ENCODE results near the gene SYCE3. TPM values are rescaled to one million over a fixed set of nuclear protein-coding genes. Genes with fewer than 3 reads are reported as not detected.

SYCE3 gene
- polyA plus RNA-seq, 3 donors = 1.9 to 3.1 TPM; not detected in 1

GRCh38 chr22:50600538-50600937, 37.8 kb upstream of the SYCE3 start, which contains the start of gene MAPK8IP2:
MAPK8IP2 (plus strand) TSS chr22:50600793; CDS start chr22:50600819, 26 bp downstream.
- Mint-ChIP-seq H3K27me3 (ENCODE audit: low read depth in 3 of 3) (peaks cover 53 to 76% (median 67%) of the 10 kb centered on the region in 3 donors), H3K27ac (peak within 1 kb of the TSS in 1 of 7 donors; percentile 32), H3K4me3 (peak within 1 kb of the TSS; percentile 66 to 88), H3K36me3 (peaks cover 11 to 15% of the 10 kb centered on the region in 2 donors), H3K9me3 (peaks cover 0 to 19% (median 9%) of the 10 kb centered on the region in 7 donors), H3K4me1 (peaks cover 4% of the 10 kb centered on the region)
- Histone ChIP-seq H3K4me2 (replicated peaks; ENCODE audit: extremely low read depth, low read length, poor library complexity, severe bottlenecking) (peak within 1 kb of the TSS; percentile 41), H3K4me3 (replicated peaks in 1 of 3; ENCODE audit: low read depth in 2 of 3, low read length in 3 of 3) (no peak within 1 kb of the TSS), H3K27me3 (ENCODE audit: control insufficient read depth in 2 of 2, insufficient read depth in 2 of 2, low read length in 2 of 2) (peaks cover 35 to 65% of the 10 kb centered on the region in 2 donors), H3K36me3 (replicated peaks in 1 of 2; ENCODE audit: control insufficient read depth in 1 of 2, insufficient read depth in 2 of 2, low read length in 2 of 2) (no peaks in the 10 kb centered on the region), H4K20me1 (ENCODE audit: insufficient read depth, low read length) (no peaks in the 10 kb centered on the region), H3K4me1 (ENCODE audit: control insufficient read depth in 1 of 2, insufficient read depth in 2 of 2, low read length in 2 of 2) (no peaks in the 10 kb centered on the region), H3K9me3 (replicated peaks in 1 of 2; ENCODE audit: control insufficient read depth in 1 of 2, insufficient read depth in 1 of 2, low read length in 2 of 2) (peaks cover 0 to 16% of the 10 kb centered on the region in 2 donors), H3K9ac (ENCODE audit: insufficient read depth, low read length, poor library complexity, severe bottlenecking) (no peak within 1 kb of the TSS), H3K79me2 (ENCODE audit: insufficient read depth, low read length) (no peaks in the 10 kb centered on the region), H2AFZ (ENCODE audit: insufficient read depth, low read depth, low read length, poor library complexity, severe bottlenecking) (no peak within 1 kb of the TSS), H3K27ac (ENCODE audit: low read depth in 1 of 2, low read length in 2 of 2) (no peak within 1 kb of the TSS)
- 0% methylated on average over 38 of the region's 61 CpGs for WGBS (ENCODE audit: insufficient coverage)
- intact Hi-C loops (cut with micrococcal nuclease) = no loop called here
- TF ChIP-seq, protein P1, sequence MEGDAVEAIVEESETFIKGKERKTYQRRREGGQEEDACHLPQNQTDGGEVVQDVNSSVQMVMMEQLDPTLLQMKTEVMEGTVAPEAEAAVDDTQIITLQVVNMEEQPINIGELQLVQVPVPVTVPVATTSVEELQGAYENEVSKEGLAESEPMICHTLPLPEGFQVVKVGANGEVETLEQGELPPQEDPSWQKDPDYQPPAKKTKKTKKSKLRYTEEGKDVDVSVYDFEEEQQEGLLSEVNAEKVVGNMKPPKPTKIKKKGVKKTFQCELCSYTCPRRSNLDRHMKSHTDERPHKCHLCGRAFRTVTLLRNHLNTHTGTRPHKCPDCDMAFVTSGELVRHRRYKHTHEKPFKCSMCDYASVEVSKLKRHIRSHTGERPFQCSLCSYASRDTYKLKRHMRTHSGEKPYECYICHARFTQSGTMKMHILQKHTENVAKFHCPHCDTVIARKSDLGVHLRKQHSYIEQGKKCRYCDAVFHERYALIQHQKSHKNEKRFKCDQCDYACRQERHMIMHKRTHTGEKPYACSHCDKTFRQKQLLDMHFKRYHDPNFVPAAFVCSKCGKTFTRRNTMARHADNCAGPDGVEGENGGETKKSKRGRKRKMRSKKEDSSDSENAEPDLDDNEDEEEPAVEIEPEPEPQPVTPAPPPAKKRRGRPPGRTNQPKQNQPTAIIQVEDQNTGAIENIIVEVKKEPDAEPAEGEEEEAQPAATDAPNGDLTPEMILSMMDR (IDR thresholded peaks at IDR 0.05) = no peak
- DNase-seq = no peak

DNA sequence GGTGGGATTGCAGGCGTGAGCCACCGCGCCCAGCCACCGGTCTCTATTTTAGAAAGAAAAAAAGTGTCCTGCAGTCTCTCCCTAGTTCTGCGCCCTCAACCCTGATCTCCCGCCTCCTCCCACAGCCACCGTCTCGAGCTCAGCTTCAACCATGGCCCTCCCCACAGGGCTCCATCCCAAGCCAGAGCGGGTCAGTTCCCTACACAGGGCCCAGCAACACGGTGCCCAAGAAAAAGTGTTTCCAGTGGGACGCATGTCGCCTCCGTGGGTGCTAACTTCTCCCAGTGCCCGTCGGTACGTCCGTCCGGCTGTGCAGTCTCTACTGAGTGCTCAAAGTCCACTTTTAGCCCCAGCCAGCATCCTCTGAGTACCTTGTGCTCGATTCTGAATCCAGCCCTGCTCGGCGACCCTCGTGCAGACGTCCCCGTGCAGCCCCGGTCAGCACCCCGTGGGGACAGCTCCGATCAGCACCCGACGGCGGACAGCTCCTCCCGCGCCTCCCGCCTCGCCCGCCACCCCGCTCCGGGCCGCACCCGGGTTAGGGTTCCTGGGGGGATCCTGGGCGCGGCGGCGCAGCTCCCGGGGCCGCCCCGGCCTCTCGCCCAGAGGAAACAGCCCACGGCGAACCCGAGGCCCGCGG, 37.2 kb upstream of the SYCE3 start:
- peak overlapping the region in 1 of 7 donors; percentile 32 for H3K27ac Mint-ChIP-seq
- peak overlapping the region; percentile 34 for H3K4me2 ChIP-seq (replicated peaks; ENCODE audit: extremely low read depth, low read length, poor library complexity, severe bottlenecking)
- H3K4me1 ChIP-seq (ENCODE audit: control insufficient read depth in 1 of 2, insufficient read depth in 2 of 2, low read length in 2 of 2) = no peaks in the 10 kb centered on the region
- no peaks in the 10 kb centered on the region for H3K36me3 ChIP-seq (replicated peaks in 1 of 2; ENCODE audit: control insufficient read depth in 1 of 2, insufficient read depth in 2 of 2, low read length in 2 of 2)
- H3K4me1 Mint-ChIP-seq = peaks cover 4% of the 10 kb centered on the region
- H3K27me3 ChIP-seq (ENCODE audit: control insufficient read depth in 2 of 2, insufficient read depth in 2 of 2, low read length in 2 of 2) = peaks cover 35 to 59% of the 10 kb centered on the region in 2 donors
- H3K36me3 Mint-ChIP-seq = peaks cover 11 to 17% of the 10 kb centered on the region in 2 donors
- WGBS (ENCODE audit: insufficient coverage) = 10% methylated on average over 44 of the region's 52 CpGs
- peaks cover 0 to 16% of the 10 kb centered on the region in 2 donors for H3K9me3 ChIP-seq (replicated peaks in 1 of 2; ENCODE audit: control insufficient read depth in 1 of 2, insufficient read depth in 1 of 2, low read length in 2 of 2)
- peaks cover 51 to 70% (median 61%) of the 10 kb centered on the region in 3 donors for H3K27me3 Mint-ChIP-seq (ENCODE audit: low read depth in 3 of 3)
- H3K9ac ChIP-seq (ENCODE audit: insufficient read depth, low read length, poor library complexity, severe bottlenecking) = no peak overlapping the region
- H2AFZ ChIP-seq (ENCODE audit: insufficient read depth, low read depth, low read length, poor library complexity, severe bottlenecking) = no peak overlapping the region
- intact Hi-C loops (cut with micrococcal nuclease) = no loop called here
- DNase-seq = no peak
- H3K9me3 Mint-ChIP-seq = peaks cover 0 to 19% (median 9%) of the 10 kb centered on the region in 7 donors
- TF ChIP-seq, protein P1 (IDR thresholded peaks at IDR 0.05) = no peak
- no peak overlapping the region for H3K27ac ChIP-seq (ENCODE audit: low read depth in 1 of 2, low read length in 2 of 2)
- no peaks in the 10 kb centered on the region for H4K20me1 ChIP-seq (ENCODE audit: insufficient read depth, low read length)
- H3K79me2 ChIP-seq (ENCODE audit: insufficient read depth, low read length) = no peaks in the 10 kb centered on the region
- H3K4me3 ChIP-seq (replicated peaks in 1 of 3; ENCODE audit: low read depth in 2 of 3, low read length in 3 of 3) = no peak overlapping the region
- peak overlapping the region; percentile 66 to 88 for H3K4me3 Mint-ChIP-seq

Data from CD14-positive monocyte (primary cell).